ENCODE results near the gene IFRD1.

Gene IFRD1, protein sequence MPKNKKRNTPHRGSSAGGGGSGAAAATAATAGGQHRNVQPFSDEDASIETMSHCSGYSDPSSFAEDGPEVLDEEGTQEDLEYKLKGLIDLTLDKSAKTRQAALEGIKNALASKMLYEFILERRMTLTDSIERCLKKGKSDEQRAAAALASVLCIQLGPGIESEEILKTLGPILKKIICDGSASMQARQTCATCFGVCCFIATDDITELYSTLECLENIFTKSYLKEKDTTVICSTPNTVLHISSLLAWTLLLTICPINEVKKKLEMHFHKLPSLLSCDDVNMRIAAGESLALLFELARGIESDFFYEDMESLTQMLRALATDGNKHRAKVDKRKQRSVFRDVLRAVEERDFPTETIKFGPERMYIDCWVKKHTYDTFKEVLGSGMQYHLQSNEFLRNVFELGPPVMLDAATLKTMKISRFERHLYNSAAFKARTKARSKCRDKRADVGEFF

DNA sequence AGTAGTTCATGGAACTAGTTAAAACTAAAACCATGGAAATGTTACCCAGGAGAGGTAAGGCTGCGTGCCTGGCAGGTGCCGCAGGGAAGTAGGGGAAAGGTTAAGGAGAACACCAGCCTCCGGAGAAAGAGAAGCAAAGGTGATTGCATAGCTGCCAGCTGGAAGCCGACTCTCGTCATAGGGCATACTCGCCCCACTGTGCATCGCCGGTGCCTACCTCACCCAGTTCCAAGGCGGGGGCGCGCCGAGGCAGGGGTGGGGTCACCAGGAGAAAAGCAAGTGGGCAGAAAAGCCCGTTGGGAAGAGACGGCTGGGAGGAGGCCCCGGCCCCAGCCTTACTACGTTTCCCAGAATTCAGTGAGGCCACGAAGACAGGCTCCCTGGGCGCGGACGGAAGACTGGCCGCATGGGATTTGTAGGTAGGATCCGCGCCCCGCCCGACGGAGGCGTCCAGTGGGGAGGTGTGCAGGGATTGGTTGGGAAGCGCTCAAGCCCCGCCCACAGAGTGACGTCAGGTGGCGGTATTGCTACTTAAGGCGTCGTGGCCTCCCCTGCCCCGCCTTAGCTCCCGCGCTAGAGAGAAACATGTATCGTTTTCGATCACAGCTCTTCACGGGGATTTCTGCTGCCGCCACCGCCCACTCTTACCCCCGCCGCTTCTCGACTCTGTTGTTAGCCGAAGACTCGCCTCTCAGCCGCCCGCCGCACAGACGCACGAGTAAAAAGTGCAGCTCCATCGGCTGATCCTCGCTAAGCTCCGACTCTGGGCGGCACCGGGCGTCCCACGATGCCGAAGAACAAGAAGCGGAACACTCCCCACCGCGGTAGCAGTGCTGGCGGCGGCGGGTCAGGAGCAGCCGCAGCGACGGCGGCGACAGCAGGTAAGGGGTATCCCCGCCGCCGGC, at the start of gene IFRD1:
TSS of gene IFRD1 (plus strand) at position 559 of the 905 bp plus-strand sequence. CDS start at position 788, 229 bp downstream.
- no peaks in the 10 kb centered on the region for H3K27me3 ChIP-seq (ENCODE audit: low read length)
- H3K9me2 ChIP-seq (replicated peaks; ENCODE audit: insufficient read depth, low read length), result no peaks in the 10 kb centered on the region
- peak within 1 kb of the TSS; percentile 92 for H3K4me2 ChIP-seq (ENCODE audit: low read depth, low read length, poor library complexity, severe bottlenecking)
- H3K79me2 ChIP-seq (ENCODE audit: insufficient read depth, low read length), result peaks cover 42% of the 10 kb centered on the region
- no peaks in the 10 kb centered on the region for H3K9me3 ChIP-seq (ENCODE audit: insufficient read depth, low read length)
- peaks cover 14% of the 10 kb centered on the region; the same call in 1 of the 2 replicates for H4K20me1 ChIP-seq (ENCODE audit: low read depth, low read length)
- TF ChIP-seq, protein P1, sequence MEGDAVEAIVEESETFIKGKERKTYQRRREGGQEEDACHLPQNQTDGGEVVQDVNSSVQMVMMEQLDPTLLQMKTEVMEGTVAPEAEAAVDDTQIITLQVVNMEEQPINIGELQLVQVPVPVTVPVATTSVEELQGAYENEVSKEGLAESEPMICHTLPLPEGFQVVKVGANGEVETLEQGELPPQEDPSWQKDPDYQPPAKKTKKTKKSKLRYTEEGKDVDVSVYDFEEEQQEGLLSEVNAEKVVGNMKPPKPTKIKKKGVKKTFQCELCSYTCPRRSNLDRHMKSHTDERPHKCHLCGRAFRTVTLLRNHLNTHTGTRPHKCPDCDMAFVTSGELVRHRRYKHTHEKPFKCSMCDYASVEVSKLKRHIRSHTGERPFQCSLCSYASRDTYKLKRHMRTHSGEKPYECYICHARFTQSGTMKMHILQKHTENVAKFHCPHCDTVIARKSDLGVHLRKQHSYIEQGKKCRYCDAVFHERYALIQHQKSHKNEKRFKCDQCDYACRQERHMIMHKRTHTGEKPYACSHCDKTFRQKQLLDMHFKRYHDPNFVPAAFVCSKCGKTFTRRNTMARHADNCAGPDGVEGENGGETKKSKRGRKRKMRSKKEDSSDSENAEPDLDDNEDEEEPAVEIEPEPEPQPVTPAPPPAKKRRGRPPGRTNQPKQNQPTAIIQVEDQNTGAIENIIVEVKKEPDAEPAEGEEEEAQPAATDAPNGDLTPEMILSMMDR (IDR thresholded peaks at IDR 0.05; ENCODE audit: insufficient read depth, low read length, poor library complexity, severe bottlenecking), result no peak
- TF ChIP-seq EZH2phosphoT487 (conservative IDR thresholded peaks at IDR 0.05; ENCODE audit: low read length), result no peak
- no peaks in the 10 kb centered on the region for H3F3A ChIP-seq (ENCODE audit: insufficient read depth)
- H3K9ac ChIP-seq (ENCODE audit: low read length), result peak within 1 kb of the TSS; percentile 90
- peak within 1 kb of the TSS; percentile 80 for H3K27ac ChIP-seq (ENCODE audit: low read depth, low read length)
- peak within 1 kb of the TSS; percentile 87 for H3K4me3 ChIP-seq (ENCODE audit: insufficient read depth, low read length, poor library complexity, severe bottlenecking)
- H2AFZ ChIP-seq (ENCODE audit: low read depth, low read length, severe bottlenecking), result peak within 1 kb of the TSS; percentile 91
- no peaks in the 10 kb centered on the region for H3K36me3 ChIP-seq (ENCODE audit: low read length)

DNA sequence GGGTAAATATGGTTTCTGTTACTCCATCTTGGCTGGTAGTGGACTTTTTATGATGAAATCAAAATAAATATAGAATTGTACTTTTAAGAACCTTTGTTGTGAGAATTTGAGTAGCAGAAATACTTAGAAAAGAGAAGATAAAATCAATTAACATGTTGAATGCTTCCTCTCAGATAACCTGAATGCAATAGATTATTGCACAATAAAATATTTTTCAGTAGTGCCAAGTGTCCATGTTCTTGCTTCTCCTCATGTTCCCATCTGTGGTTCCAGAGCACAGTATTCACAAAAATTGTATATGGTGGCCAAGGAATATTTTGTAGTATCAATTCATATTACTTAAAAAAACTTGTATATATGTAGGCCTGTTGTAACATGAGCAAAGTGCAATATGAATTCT, 45.9 kb upstream of the IFRD1 start:
- no peak overlapping the region for H3K27ac ChIP-seq (ENCODE audit: low read depth, low read length)
- H2AFZ ChIP-seq (ENCODE audit: low read depth, low read length, severe bottlenecking), result no peak overlapping the region
- no peaks in the 10 kb centered on the region for H3K36me3 ChIP-seq (ENCODE audit: low read length)
- no peak overlapping the region for H3K4me2 ChIP-seq (ENCODE audit: low read depth, low read length, poor library complexity, severe bottlenecking)
- no peaks in the 10 kb centered on the region for H3K79me2 ChIP-seq (ENCODE audit: insufficient read depth, low read length)
- no peaks in the 10 kb centered on the region for H3K27me3 ChIP-seq (ENCODE audit: low read length)
- no peaks in the 10 kb centered on the region for H3F3A ChIP-seq (ENCODE audit: insufficient read depth)
- no peak overlapping the region for H3K9ac ChIP-seq (ENCODE audit: low read length)
- H3K9me2 ChIP-seq (replicated peaks; ENCODE audit: insufficient read depth, low read length), result no peaks in the 10 kb centered on the region
- TF ChIP-seq EZH2phosphoT487 (conservative IDR thresholded peaks at IDR 0.05; ENCODE audit: low read length), result no peak
- TF ChIP-seq, protein P1 (IDR thresholded peaks at IDR 0.05; ENCODE audit: insufficient read depth, low read length, poor library complexity, severe bottlenecking), result no peak
- H3K9me3 ChIP-seq (ENCODE audit: insufficient read depth, low read length), result no peaks in the 10 kb centered on the region
- H4K20me1 ChIP-seq (ENCODE audit: low read depth, low read length), result no peaks in the 10 kb centered on the region
- no peak overlapping the region for H3K4me3 ChIP-seq (ENCODE audit: insufficient read depth, low read length, poor library complexity, severe bottlenecking)

DNA sequence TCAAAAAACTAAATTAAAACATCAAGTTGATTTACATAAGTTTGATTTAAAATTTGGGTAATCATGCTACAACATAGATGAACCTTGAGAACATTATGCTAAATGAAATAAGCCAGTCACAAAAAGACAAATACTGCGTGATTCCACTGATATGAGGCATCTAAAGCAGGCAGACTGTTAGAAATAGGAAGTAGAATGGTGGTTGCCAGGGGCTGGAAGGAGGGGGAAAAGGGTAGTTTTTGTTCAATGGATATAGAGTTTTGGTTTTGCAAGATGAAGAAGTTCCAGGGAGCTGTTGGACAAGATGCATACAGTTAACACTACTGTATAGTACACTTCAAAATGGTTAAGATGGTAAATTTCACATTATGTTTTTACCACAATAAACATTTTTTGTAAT, 45.0 kb upstream of the IFRD1 start:
- H3K27ac ChIP-seq (ENCODE audit: low read depth, low read length), result no peak overlapping the region
- TF ChIP-seq, protein P1 (IDR thresholded peaks at IDR 0.05; ENCODE audit: insufficient read depth, low read length, poor library complexity, severe bottlenecking), result no peak
- TF ChIP-seq EZH2phosphoT487 (conservative IDR thresholded peaks at IDR 0.05; ENCODE audit: low read length), result no peak
- H3K27me3 ChIP-seq (ENCODE audit: low read length), result no peaks in the 10 kb centered on the region
- no peaks in the 10 kb centered on the region for H3K9me2 ChIP-seq (replicated peaks; ENCODE audit: insufficient read depth, low read length)
- H3K4me3 ChIP-seq (ENCODE audit: insufficient read depth, low read length, poor library complexity, severe bottlenecking), result no peak overlapping the region
- H3K4me2 ChIP-seq (ENCODE audit: low read depth, low read length, poor library complexity, severe bottlenecking), result no peak overlapping the region
- no peaks in the 10 kb centered on the region for H4K20me1 ChIP-seq (ENCODE audit: low read depth, low read length)
- H2AFZ ChIP-seq (ENCODE audit: low read depth, low read length, severe bottlenecking), result no peak overlapping the region
- H3F3A ChIP-seq (ENCODE audit: insufficient read depth), result no peaks in the 10 kb centered on the region
- no peaks in the 10 kb centered on the region for H3K36me3 ChIP-seq (ENCODE audit: low read length)
- H3K9ac ChIP-seq (ENCODE audit: low read length), result no peak overlapping the region
- H3K79me2 ChIP-seq (ENCODE audit: insufficient read depth, low read length), result no peaks in the 10 kb centered on the region
- H3K9me3 ChIP-seq (ENCODE audit: insufficient read depth, low read length), result no peaks in the 10 kb centered on the region

All from SU-DHL-6 (cell line).